ENCODE results near the gene AADACL2.
"Not testable (repeated sequence)": the region's sequence is repeated elsewhere in the genome, so short reads cannot be mapped to it uniquely, and the experiment has no call there.

Gene AADACL2

GRCh38 chr3:151766454-151766853, 32.7 kb downstream of the AADACL2 start:
- no peak for FAIRE-seq

GRCh38 chr3:151768393-151768930, 34.7 kb downstream of the AADACL2 start:
- FAIRE-seq: no peak

GRCh38 chr3:151769175-151769574, 35.4 kb downstream of the AADACL2 start:
- no peak for FAIRE-seq

GRCh38 chr3:151770956-151771355, 37.2 kb downstream of the AADACL2 start:
- no peak for FAIRE-seq

GRCh38 chr3:151772825-151773480, 39.2 kb downstream of the AADACL2 start:
- FAIRE-seq: no peak

GRCh38 chr3:151774235-151774634, 40.5 kb downstream of the AADACL2 start:
- no peak for FAIRE-seq

- FAIRE-seq: no peak
Measured at GRCh38 chr3:151774910-151775309, 41.2 kb downstream of the AADACL2 start.

- FAIRE-seq: no peak
Measured at GRCh38 chr3:151775314-151776258, 41.9 kb downstream of the AADACL2 start.

GRCh38 chr3:151776259-151776740, 42.6 kb downstream of the AADACL2 start:
- FAIRE-seq: no peak

- FAIRE-seq: no peak
Measured at GRCh38 chr3:151777880-151778279, 44.2 kb downstream of the AADACL2 start.

GRCh38 chr3:151787626-151788025, 53.9 kb downstream of the AADACL2 start:
- FAIRE-seq: no peak

GRCh38 chr3:151788401-151788800, 54.7 kb downstream of the AADACL2 start:
- no peak for FAIRE-seq

GRCh38 chr3:151789853-151790463, 56.2 kb downstream of the AADACL2 start:
- no peak for FAIRE-seq

- not testable (repeated sequence) for FAIRE-seq
Measured at GRCh38 chr3:151790763-151791162, 57.0 kb downstream of the AADACL2 start.

GRCh38 chr3:151792411-151792810, 58.7 kb downstream of the AADACL2 start:
- no peak for FAIRE-seq

GRCh38 chr3:151793636-151794035, 59.9 kb downstream of the AADACL2 start:
- FAIRE-seq: no peak

- no peak for FAIRE-seq
Measured at GRCh38 chr3:151794080-151794479, 60.4 kb downstream of the AADACL2 start.

GRCh38 chr3:151795276-151795675, 61.5 kb downstream of the AADACL2 start:
- FAIRE-seq: no peak

- FAIRE-seq: no peak
Measured at GRCh38 chr3:151796105-151796680, 62.5 kb downstream of the AADACL2 start.

- FAIRE-seq: no peak
Measured at GRCh38 chr3:151798466-151798865, 64.7 kb downstream of the AADACL2 start.

- FAIRE-seq: no peak
Measured at GRCh38 chr3:151800431-151800830, 66.7 kb downstream of the AADACL2 start.

GRCh38 chr3:151804267-151804666, 70.5 kb downstream of the AADACL2 start:
- FAIRE-seq: no peak

GRCh38 chr3:151806838-151807237, 73.1 kb downstream of the AADACL2 start:
- no peak for FAIRE-seq
